Neuronal stem cell (in vitro differentiated cells): ENCODE measurements around the gene FGF8.

Source experiments
- DNase-seq: peaks from one replicate; pipeline ENCODE4 v3.0.0-alpha.2; 2013; ENCODE audit warnings: low spot score
- H2AFZ ChIP-seq: one replicate; pipeline ENCODE4 v1.6.1; 2013; ENCODE audit warnings: mild to moderate bottlenecking, low read length, inconsistent platforms
- H2AK5ac ChIP-seq: 2 replicates; pipeline ENCODE4 v1.6.1; 2013; ENCODE audit warnings: low read depth, mild to moderate bottlenecking, inconsistent platforms, low read length, moderate library complexity, mixed read lengths
- H2BK120ac ChIP-seq: 2 replicates; pipeline ENCODE4 v1.6.1; 2013; ENCODE audit warnings: low read depth, mild to moderate bottlenecking, inconsistent platforms, low read length, moderate library complexity, mixed read lengths
- H2BK12ac ChIP-seq: one replicate; pipeline ENCODE4 v1.6.1; 2013; ENCODE audit warnings: low read length, inconsistent platforms
- H2BK15ac ChIP-seq: 2 replicates; pipeline ENCODE4 v1.6.1; 2013; ENCODE audit warnings: mild to moderate bottlenecking, low read length, inconsistent platforms, mixed read lengths
- H2BK5ac ChIP-seq: one replicate; pipeline ENCODE4 v1.6.1; 2013; ENCODE audit warnings: inconsistent platforms, mild to moderate bottlenecking, low read length, moderate library complexity
- H3K14ac ChIP-seq: one replicate; pipeline ENCODE4 v1.6.1; 2013; ENCODE audit warnings: low read length, inconsistent platforms
- H3K18ac ChIP-seq: 2 replicates; pipeline ENCODE4 v1.6.1; 2013; ENCODE audit warnings: low read length, inconsistent platforms
- H3K23ac ChIP-seq: 2 replicates; pipeline ENCODE4 v1.6.1; 2013; ENCODE audit warnings: low read depth, mild to moderate bottlenecking, mixed read lengths, low read length, inconsistent platforms; ENCODE audit not compliant: poor library complexity
- H3K27ac ChIP-seq: replicated peaks from 3 replicates; pipeline ENCODE4 v1.5.1; 2013; ENCODE audit warnings: low read length, inconsistent platforms
- H3K27me3 ChIP-seq, 3 experiments: 2 replicates each; pipeline ENCODE4 v1.6.1; 2013; ENCODE audit warnings: low read length in 3 of 3, mild to moderate bottlenecking in 2 of 3, inconsistent platforms in 1 of 3, low read depth in 1 of 3, mixed read lengths in 1 of 3, moderate library complexity in 1 of 3; ENCODE audit not compliant: control insufficient read depth in 3 of 3, insufficient read depth in 3 of 3
- H3K36me3 ChIP-seq, 2 donors: replicated peaks in 1 of 2; 2 replicates each; pipeline ENCODE4 v1.6.1; 2013; ENCODE audit warnings: low read length in 2 of 2; ENCODE audit not compliant: control insufficient read depth in 2 of 2, insufficient read depth in 2 of 2
- H3K4ac ChIP-seq: 2 replicates; pipeline ENCODE4 v1.6.1; 2013; ENCODE audit warnings: inconsistent platforms, mild to moderate bottlenecking, low read length, moderate library complexity
- H3K4me1 ChIP-seq, 2 donors: 1 replicate in 1 of 2; 2 replicates in 1 of 2; pipeline ENCODE4 v1.6.1; 2013; ENCODE audit warnings: low read length in 2 of 2, low read depth in 1 of 2; ENCODE audit not compliant: control insufficient read depth in 2 of 2, insufficient read depth in 1 of 2
- H3K4me2 ChIP-seq: one replicate; pipeline ENCODE4 v1.6.1; 2013; ENCODE audit warnings: mild to moderate bottlenecking, low read length, inconsistent platforms; ENCODE audit not compliant: insufficient read depth, poor library complexity, severe bottlenecking
- H3K4me3 ChIP-seq, 2 donors: 2 replicates each; pipeline ENCODE4 v1.5.1; 2013; ENCODE audit warnings: low read length in 2 of 2, mild to moderate bottlenecking in 2 of 2, inconsistent platforms in 1 of 2, moderate library complexity in 1 of 2
- H3K79me1 ChIP-seq: one replicate; pipeline ENCODE4 v1.6.1; 2013; ENCODE audit warnings: low read depth, mild to moderate bottlenecking, inconsistent platforms, low read length, moderate library complexity
- H3K9ac ChIP-seq: one replicate; pipeline ENCODE4 v1.6.1; 2013; ENCODE audit warnings: mild to moderate bottlenecking, low read depth, low read length, inconsistent platforms; ENCODE audit not compliant: poor library complexity
- H3K9me3 ChIP-seq, 2 donors: replicated peaks in 1 of 2; 2 replicates each; pipeline versions ENCODE3 to v1.6.1; 2013; ENCODE audit warnings: low read length in 2 of 2, mild to moderate bottlenecking in 2 of 2, inconsistent platforms in 1 of 2, low read depth in 1 of 2, mixed read lengths in 1 of 2, moderate library complexity in 1 of 2; ENCODE audit not compliant: control insufficient read depth in 2 of 2, insufficient read depth in 1 of 2
- H4K8ac ChIP-seq: one replicate; pipeline ENCODE4 v1.6.1; 2013; ENCODE audit warnings: low read depth, mild to moderate bottlenecking, inconsistent platforms, low read length, moderate library complexity
- H4K91ac ChIP-seq: one replicate; pipeline ENCODE4 v1.6.1; 2013; ENCODE audit warnings: low read length, low read depth, mild to moderate bottlenecking, inconsistent platforms; ENCODE audit not compliant: poor library complexity
- WGBS, 2 donors: extraction: QIAGEN DNeasy Blood & Tissue Kit; methylation state at CpG; one replicate each; pipeline ENCODE4 v1.1.7; 2013; ENCODE audit warnings: missing lambda C conversion rate in 2 of 2, mixed read lengths in 1 of 2; ENCODE audit not compliant: insufficient read length in 2 of 2, insufficient replicate concordance in 1 of 2; ENCODE audit errors: extremely low coverage in 2 of 2; 5-methylcytosine and 5-hydroxymethylcytosine counted together

Gene FGF8

DNA sequence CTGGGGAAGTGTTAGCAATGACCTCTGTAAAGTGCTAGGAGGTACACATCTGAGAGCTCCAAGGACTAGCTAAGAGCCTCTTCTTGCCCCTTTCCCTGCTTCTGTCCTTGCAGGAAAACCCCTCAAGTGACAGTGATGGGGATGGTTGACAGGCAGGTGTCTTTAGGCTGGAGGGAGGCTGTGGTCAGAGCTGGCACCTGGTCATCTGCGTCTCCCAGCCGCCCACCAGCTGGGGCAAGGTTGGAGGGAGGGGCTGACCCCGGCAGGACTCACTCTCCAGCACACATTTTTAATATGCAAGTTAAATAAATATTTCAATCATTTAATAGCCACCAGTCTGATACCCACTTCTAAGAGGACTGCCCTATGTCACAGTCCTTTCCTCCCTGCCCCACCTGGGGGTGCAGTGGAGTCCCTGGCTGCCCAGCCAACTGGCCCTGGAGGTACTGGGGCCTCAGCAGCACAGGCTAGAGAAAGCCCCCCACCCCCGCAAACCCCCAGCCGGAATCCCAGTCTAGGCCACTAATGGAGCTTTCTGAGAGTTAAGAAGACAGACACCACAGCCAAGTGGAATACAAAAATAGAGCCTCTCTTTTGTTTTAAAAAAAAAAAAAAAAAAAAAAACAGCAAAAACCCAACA is 6.3 kb downstream of the FGF8 start:
- no peak overlapping the region for H2BK120ac ChIP-seq
- no peak overlapping the region for H3K4me2 ChIP-seq
- H3K79me1 ChIP-seq = peaks cover 6% of the 10 kb centered on the region
- no peaks in the 10 kb centered on the region for H3K9me3 ChIP-seq
- no peak overlapping the region for H2BK12ac ChIP-seq
- H3K4me3 ChIP-seq = no peak overlapping the region
- no peak overlapping the region for H3K23ac ChIP-seq
- no peak overlapping the region for H2BK15ac ChIP-seq
- no CpG with 5 or more reads among the region's 5 CpGs for WGBS, 2 donors
- H2BK5ac ChIP-seq = no peak overlapping the region
- H2AK5ac ChIP-seq = no peak overlapping the region
- H3K36me3 ChIP-seq = peaks cover 0 to 2% of the 10 kb centered on the region in 2 donors
- H3K4ac ChIP-seq = peak overlapping the region; percentile 20
- no peak overlapping the region for H3K27ac ChIP-seq
- H4K91ac ChIP-seq = no peak overlapping the region
- no peak overlapping the region for H3K9ac ChIP-seq
- no peak overlapping the region for H2AFZ ChIP-seq
- no peak overlapping the region for H3K18ac ChIP-seq
- no peak overlapping the region for H3K14ac ChIP-seq
- H3K27me3 ChIP-seq = peaks cover 0 to 100% (median 8%) of the 10 kb centered on the region in 3 experiments
- H4K8ac ChIP-seq = no peak overlapping the region
- H3K4me1 ChIP-seq = peaks cover 0 to 36% of the 10 kb centered on the region in 2 donors
- no peak for DNase-seq

DNA sequence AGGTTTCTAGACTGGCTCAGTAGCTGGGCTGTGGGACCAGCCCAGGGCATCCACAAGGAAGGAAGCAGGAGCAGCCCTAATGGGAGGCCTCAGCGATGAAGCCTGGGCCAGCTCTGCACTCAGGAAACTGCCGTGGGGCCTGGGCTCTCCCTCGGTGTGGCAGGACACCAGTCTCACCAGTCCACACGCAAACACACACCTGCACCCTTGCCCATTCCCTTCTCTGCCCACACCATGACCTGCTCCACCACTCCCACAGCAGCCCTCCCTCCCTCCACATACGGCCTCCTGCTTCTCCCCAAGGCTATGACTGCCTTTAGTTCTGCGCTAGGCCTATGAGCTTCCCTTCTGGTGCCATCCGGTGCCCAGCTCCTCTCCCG is 7.1 kb downstream of the FGF8 start:
- no CpG with 5 or more reads among the region's 8 CpGs for WGBS, 2 donors
- Histone ChIP-seq H4K91ac (no peak overlapping the region), H3K18ac (peak overlapping the region; percentile 89), H3K23ac (no peak overlapping the region), H2AFZ (no peak overlapping the region), H2BK5ac (peak overlapping the region; percentile 59), H3K36me3 (peaks cover 0 to 2% of the 10 kb centered on the region in 2 donors), H3K27me3 (peaks cover 0 to 96% (median 0%) of the 10 kb centered on the region in 3 experiments), H2BK120ac (no peak overlapping the region), H3K4ac (peak overlapping the region; percentile 5), H2AK5ac (peak overlapping the region; percentile 82), H2BK15ac (peak overlapping the region; percentile 13), H3K79me1 (peaks cover 6% of the 10 kb centered on the region), H2BK12ac (no peak overlapping the region), H4K8ac (no peak overlapping the region), H3K4me3 (no peak overlapping the region), H3K4me2 (no peak overlapping the region), H3K9me3 (no peaks in the 10 kb centered on the region), H3K4me1 (peaks cover 0 to 30% of the 10 kb centered on the region in 2 donors), H3K27ac (peak overlapping the region; percentile 72), H3K9ac (no peak overlapping the region), H3K14ac (no peak overlapping the region)
- no peak for DNase-seq

DNA sequence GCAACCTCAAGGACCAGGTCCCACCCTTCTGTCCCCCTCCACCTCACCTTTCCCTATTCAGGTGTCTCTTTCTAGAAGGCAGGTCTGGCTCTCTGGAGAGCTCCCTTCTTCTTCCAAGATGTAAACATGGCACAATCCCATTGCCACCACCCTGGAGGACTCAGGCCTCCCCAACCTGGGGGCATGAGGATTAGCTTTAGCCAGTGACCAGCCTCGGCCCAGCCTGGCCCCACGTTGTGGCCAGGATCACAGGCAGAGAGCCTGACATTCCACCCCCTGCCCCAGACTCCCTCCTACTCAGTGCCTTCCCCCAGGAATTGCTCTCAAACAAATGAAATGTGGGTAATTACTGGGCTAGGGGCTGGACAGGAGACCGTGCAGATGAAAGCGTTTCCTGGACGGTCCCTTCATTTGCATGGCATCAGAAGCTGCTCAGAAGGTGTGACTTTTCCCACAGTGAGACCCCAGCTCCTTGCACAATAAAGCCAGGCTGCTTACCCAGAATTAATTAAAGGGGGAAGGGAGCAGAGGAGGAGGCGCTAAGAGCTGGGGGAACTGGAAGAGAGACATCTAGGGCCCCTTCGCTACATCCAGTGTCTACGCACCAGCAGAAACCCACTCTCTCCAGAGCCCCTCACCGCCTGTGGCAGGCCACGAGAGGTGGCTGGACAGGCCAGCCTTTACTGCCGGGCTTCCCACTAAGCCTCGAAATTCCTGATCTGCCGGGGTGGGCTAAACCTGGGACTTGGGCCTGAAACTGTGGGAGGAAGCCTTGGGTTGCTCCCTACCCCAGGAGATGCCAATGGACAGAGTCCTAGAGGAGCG is 7.7 kb downstream of the FGF8 start:
- no CpG with 5 or more reads among the region's 14 CpGs for WGBS, 2 donors
- no peak overlapping the region for H3K14ac ChIP-seq

DNA sequence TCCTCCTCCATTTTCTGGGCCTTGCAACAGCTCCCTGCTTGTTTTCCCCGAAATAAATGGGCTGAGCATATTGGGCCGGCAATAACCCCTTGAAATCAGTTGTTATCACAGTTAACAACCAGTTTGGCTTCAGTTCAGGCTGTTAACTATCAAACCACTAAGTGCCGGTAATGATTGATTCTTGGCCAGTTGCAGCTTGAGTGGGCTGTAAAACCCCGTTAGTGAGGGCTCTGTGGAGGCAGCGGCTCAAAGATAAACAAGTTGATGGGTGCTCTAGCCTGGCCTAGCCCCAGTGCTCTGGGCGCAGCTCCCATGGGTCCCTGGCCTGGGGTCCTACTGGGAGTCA is 8.3 kb downstream of the FGF8 start:
- Histone ChIP-seq H3K4me3 (no peak overlapping the region), H3K36me3 (peaks cover 0 to 2% of the 10 kb centered on the region in 2 donors), H2BK12ac (no peak overlapping the region), H2AK5ac (peak overlapping the region; percentile 81), H3K79me1 (peaks cover 4% of the 10 kb centered on the region), H3K27me3 (peaks cover 0 to 96% (median 0%) of the 10 kb centered on the region in 3 experiments), H2BK120ac (peak overlapping the region; percentile 27), H2AFZ (no peak overlapping the region), H3K27ac (peak overlapping the region; percentile 32), H3K9ac (no peak overlapping the region), H2BK15ac (no peak overlapping the region), H4K91ac (no peak overlapping the region), H3K14ac (no peak overlapping the region), H3K4me2 (no peak overlapping the region), H2BK5ac (no peak overlapping the region), H3K4ac (no peak overlapping the region), H3K18ac (peak overlapping the region; percentile 84), H3K4me1 (peaks cover 0 to 26% of the 10 kb centered on the region in 2 donors), H3K9me3 (no peaks in the 10 kb centered on the region), H3K23ac (no peak overlapping the region), H4K8ac (no peak overlapping the region)
- no CpG with 5 or more reads among the region's 6 CpGs for WGBS, 2 donors
- DNase-seq = no peak

More for the DNA sequence above, 7.7 kb downstream of the FGF8 start:
- Histone ChIP-seq H2BK12ac (no peak overlapping the region), H3K4me2 (no peak overlapping the region), H2AK5ac (peak overlapping the region; percentile 82), H3K23ac (no peak overlapping the region), H3K4ac (no peak overlapping the region), H3K4me1 (peaks cover 0 to 32% of the 10 kb centered on the region in 2 donors), H2AFZ (no peak overlapping the region), H3K79me1 (peaks cover 6% of the 10 kb centered on the region), H3K27me3 (peaks cover 0 to 96% (median 0%) of the 10 kb centered on the region in 3 experiments), H2BK120ac (peak overlapping the region; percentile 27), H4K8ac (no peak overlapping the region), H3K36me3 (peaks cover 0 to 2% of the 10 kb centered on the region in 2 donors), H2BK5ac (peak overlapping the region; percentile 59), H3K9me3 (no peaks in the 10 kb centered on the region), H2BK15ac (peak overlapping the region; percentile 13), H3K4me3 (no peak overlapping the region), H4K91ac (no peak overlapping the region), H3K9ac (peak overlapping the region; percentile 18), H3K27ac (peak overlapping the region; percentile 72), H3K18ac (peak overlapping the region; percentile 89)
- DNase-seq = no peak
